Subcutaneous abdominal adipose tissue (tissue), 5 donors: ENCODE data around the gene SH2B3.
"Not testable (repeated sequence)": the region's sequence is repeated elsewhere in the genome, so short reads cannot be mapped to it uniquely, and the experiment has no call there.

Experiments used
- H3K27ac ChIP-seq: one replicate; pipeline ENCODE4 v1.7.0; 2013; ENCODE audit warnings: low read depth, mild to moderate bottlenecking, inconsistent platforms, low read length, moderate library complexity
- H3K27me3 ChIP-seq, 5 donors: one replicate each; pipeline ENCODE4 v1.7.0; 2013; ENCODE audit warnings: low read length in 5 of 5, inconsistent platforms in 1 of 5; ENCODE audit not compliant: control insufficient read depth in 5 of 5, insufficient read depth in 4 of 5
- H3K36me3 ChIP-seq, 5 donors: one replicate each; pipeline ENCODE4 v1.7.0; 2013; ENCODE audit warnings: low read length in 5 of 5; ENCODE audit not compliant: control insufficient read depth in 5 of 5, insufficient read depth in 5 of 5
- H3K4me1 ChIP-seq, 5 donors: one replicate each; pipeline ENCODE4 v1.7.0; 2013; ENCODE audit warnings: low read length in 5 of 5, mild to moderate bottlenecking in 3 of 5, moderate library complexity in 1 of 5; ENCODE audit not compliant: control insufficient read depth in 5 of 5, insufficient read depth in 5 of 5
- H3K4me3 ChIP-seq, 5 donors: one replicate each; pipeline ENCODE4 v1.7.0; 2013; ENCODE audit warnings: low read length in 5 of 5, low read depth in 1 of 5
- H3K9ac ChIP-seq, 5 donors: one replicate each; pipeline ENCODE4 v1.7.0; 2013; ENCODE audit warnings: low read length in 5 of 5, mild to moderate bottlenecking in 4 of 5, moderate library complexity in 3 of 5
- H3K9me3 ChIP-seq, 5 donors: one replicate each; pipeline ENCODE4 v1.7.0; 2013; ENCODE audit warnings: low read length in 5 of 5; ENCODE audit not compliant: control insufficient read depth in 5 of 5
- donor health status: healthy.
- donor health status: healthy.
- donor health status: healthy.
- donor health status: healthy.
- donor health status: healthy.

The SH2B3 gene

GRCh38 chr12:111384596-111384995 lies 21.1 kb upstream of the SH2B3 start:
- no peaks in the 10 kb centered on the region for H3K9me3 ChIP-seq
- peaks cover 0 to 4% (median 0%) of the 10 kb centered on the region in 5 donors for H3K4me1 ChIP-seq
- no peak overlapping the region for H3K27ac ChIP-seq
- H3K36me3 ChIP-seq: no peaks in the 10 kb centered on the region
- no peak overlapping the region for H3K4me3 ChIP-seq
- H3K9ac ChIP-seq: no peak overlapping the region
- H3K27me3 ChIP-seq: no peaks in the 10 kb centered on the region

GRCh38 chr12:111386885-111387284 lies 18.8 kb upstream of the SH2B3 start:
- Histone ChIP-seq H3K4me1 (peaks cover 0 to 9% (median 0%) of the 10 kb centered on the region in 5 donors), H3K9me3 (no peaks in the 10 kb centered on the region), H3K27me3 (no peaks in the 10 kb centered on the region), H3K27ac (no peak overlapping the region), H3K36me3 (no peaks in the 10 kb centered on the region), H3K9ac (no peak overlapping the region), H3K4me3 (no peak overlapping the region)

GRCh38 chr12:111387747-111388323 lies 17.9 kb upstream of the SH2B3 start:
- Histone ChIP-seq H3K27ac (no peak overlapping the region), H3K4me3 (no peak overlapping the region), H3K36me3 (no peaks in the 10 kb centered on the region), H3K9ac (no peak overlapping the region), H3K4me1 (peaks cover 0 to 9% (median 0%) of the 10 kb centered on the region in 5 donors), H3K27me3 (no peaks in the 10 kb centered on the region), H3K9me3 (no peaks in the 10 kb centered on the region)

GRCh38 chr12:111389635-111390034 lies 16.1 kb upstream of the SH2B3 start:
- Histone ChIP-seq H3K4me3 (no peak overlapping the region), H3K36me3 (no peaks in the 10 kb centered on the region), H3K4me1 (peaks cover 0 to 9% (median 0%) of the 10 kb centered on the region in 5 donors), H3K27ac (no peak overlapping the region), H3K27me3 (no peaks in the 10 kb centered on the region), H3K9me3 (no peaks in the 10 kb centered on the region), H3K9ac (no peak overlapping the region)

- Histone ChIP-seq H3K9me3 (no peaks in the 10 kb centered on the region), H3K4me3 (no peak overlapping the region), H3K4me1 (peaks cover 0 to 9% (median 0%) of the 10 kb centered on the region in 5 donors), H3K9ac (no peak overlapping the region), H3K27me3 (no peaks in the 10 kb centered on the region), H3K27ac (no peak overlapping the region), H3K36me3 (no peaks in the 10 kb centered on the region)
Measured at GRCh38 chr12:111390910-111391309, 14.8 kb upstream of the SH2B3 start.

GRCh38 chr12:111393700-111394300 lies 11.9 kb upstream of the SH2B3 start:
- no peak overlapping the region for H3K4me3 ChIP-seq
- H3K27me3 ChIP-seq: no peaks in the 10 kb centered on the region
- peaks cover 2 to 25% (median 6%) of the 10 kb centered on the region in 5 donors for H3K4me1 ChIP-seq
- no peaks in the 10 kb centered on the region for H3K9me3 ChIP-seq
- no peaks in the 10 kb centered on the region for H3K36me3 ChIP-seq
- no peak overlapping the region for H3K9ac ChIP-seq
- H3K27ac ChIP-seq: no peak overlapping the region

GRCh38 chr12:111394480-111394879 lies 11.2 kb upstream of the SH2B3 start:
- Histone ChIP-seq H3K4me1 (peaks cover 2 to 26% (median 6%) of the 10 kb centered on the region in 5 donors), H3K9ac (no peak overlapping the region), H3K27ac (no peak overlapping the region), H3K4me3 (no peak overlapping the region), H3K9me3 (no peaks in the 10 kb centered on the region), H3K27me3 (no peaks in the 10 kb centered on the region), H3K36me3 (no peaks in the 10 kb centered on the region)

- Histone ChIP-seq H3K27ac (no peak overlapping the region), H3K9me3 (no peaks in the 10 kb centered on the region), H3K4me1 (peaks cover 2 to 28% (median 6%) of the 10 kb centered on the region in 5 donors), H3K27me3 (no peaks in the 10 kb centered on the region), H3K9ac (no peak overlapping the region), H3K36me3 (no peaks in the 10 kb centered on the region), H3K4me3 (no peak overlapping the region)
Measured at GRCh38 chr12:111395336-111396187, 10.2 kb upstream of the SH2B3 start.

- Histone ChIP-seq H3K4me1 (peaks cover 2 to 28% (median 6%) of the 10 kb centered on the region in 5 donors), H3K27ac (peak overlapping the region; percentile 75)
- H3K27me3 ChIP-seq, H3K9ac ChIP-seq, H3K36me3 ChIP-seq, H3K9me3 ChIP-seq, H3K4me3 ChIP-seq: not testable (repeated sequence)
Measured at GRCh38 chr12:111396271-111396670, 9.5 kb upstream of the SH2B3 start.
